Kidney (tissue), 14 donors: ENCODE results near the gene DVL2. TPM values are rescaled to one million over a fixed set of nuclear protein-coding genes. Genes with fewer than 3 reads are reported as not detected.

Experiments used
- DNase-seq, 5 donors: peaks; one replicate each; pipeline ENCODE4 v3.0.0-alpha.2; 2013 to 2020
- FAIRE-seq: peaks from 2 replicates; lab custom pipeline; 2012; peaks lifted over from hg19 to GRCh38; lab: Jason Lieb, UNC
- H3K27ac ChIP-seq, 2 donors: one replicate each; pipeline ENCODE4 v1.7.0; 2013; ENCODE audit warnings: low read depth in 2 of 2, low read length in 2 of 2, inconsistent platforms in 1 of 2
- H3K27me3 ChIP-seq: one replicate; pipeline ENCODE4 v1.7.1; 2013; ENCODE audit warnings: low read length, inconsistent platforms; ENCODE audit not compliant: control insufficient read depth, insufficient read depth
- H3K36me3 ChIP-seq, 3 donors: one replicate each; pipeline versions ENCODE4 v1.7.0 to v1.7.1; 2013; ENCODE audit warnings: low read length in 3 of 3, control low read depth in 1 of 3, inconsistent platforms in 1 of 3; ENCODE audit not compliant: insufficient read depth in 3 of 3, control insufficient read depth in 2 of 3
- H3K4me1 ChIP-seq, 3 donors: one replicate each; pipeline versions ENCODE4 v1.7.0 to v1.7.1; 2013; ENCODE audit warnings: low read length in 3 of 3, inconsistent platforms in 1 of 3, low read depth in 1 of 3; ENCODE audit not compliant: control insufficient read depth in 2 of 3, insufficient read depth in 2 of 3
- H3K4me3 ChIP-seq, 3 donors: one replicate each; pipeline versions ENCODE4 v1.7.0 to v1.8.1; 2013; ENCODE audit warnings: low read length in 3 of 3, control low read depth in 1 of 3, inconsistent platforms in 1 of 3
- H3K9ac ChIP-seq, 3 donors: one replicate each; pipeline versions ENCODE4 v1.7.0 to v1.7.1; 2013; ENCODE audit warnings: low read length in 3 of 3, control low read depth in 1 of 3, inconsistent platforms in 1 of 3
- H3K9me3 ChIP-seq, 3 donors: one replicate each; pipeline versions ENCODE4 v1.7.0 to v1.7.1; 2013; ENCODE audit warnings: low read length in 3 of 3, control low read depth in 1 of 3, inconsistent platforms in 1 of 3; ENCODE audit not compliant: control insufficient read depth in 2 of 3, insufficient read depth in 1 of 3
- intact Hi-C: fragments of 100-400 bp; cut with DNase I; formaldehyde crosslinking; loops from one replicate; pipeline ENCODE4 v1.11.1; 2022
- polyA plus RNA-seq: library from polyadenylated mRNA; stranded (reverse); fragments of 350-450 nt; fragmentation: Illumina TruSeq; extraction: RNeasy Lipid Tissue Mini Kit (QIAGEN cat#74804); gene quantifications from one replicate; pipeline ENCODE4 v1.2.3, GENCODE V29; 2014; ENCODE audit warnings: low read depth, low replicate concordance; ENCODE audit not compliant: insufficient read depth
- total RNA-seq: library from RNA; stranded (reverse); fragmentation: NEBNext Ultra II Directional; extraction: Animal tissue kit (Norgen Biotek cat#: 25700); gene quantifications from one replicate; pipeline ENCODE4 v1.2.1, GENCODE V29; 2021
- TF ChIP-seq, protein P1 (sequence below): IDR thresholded peaks from 3 replicates; pipeline ENCODE4 v1.5.1; 2012; ENCODE audit warnings: mild to moderate bottlenecking, moderate library complexity, borderline replicate concordance; ENCODE audit not compliant: insufficient read depth; ENCODE audit errors: extremely low read depth
- donor health status: control.
- donor health status: control.
- donor health status: control.
- donor health status: control.
- donor health status: control.
- donor health status: DM: yes; HTN: yes; CAD: no.
- donor health status: Normal renal cell carcinoma (clear cell type).

DVL2 gene
- total and polyA plus RNA-seq, 2 donors from 2014 or later: 18.0 to 35.8 TPM

DNA sequence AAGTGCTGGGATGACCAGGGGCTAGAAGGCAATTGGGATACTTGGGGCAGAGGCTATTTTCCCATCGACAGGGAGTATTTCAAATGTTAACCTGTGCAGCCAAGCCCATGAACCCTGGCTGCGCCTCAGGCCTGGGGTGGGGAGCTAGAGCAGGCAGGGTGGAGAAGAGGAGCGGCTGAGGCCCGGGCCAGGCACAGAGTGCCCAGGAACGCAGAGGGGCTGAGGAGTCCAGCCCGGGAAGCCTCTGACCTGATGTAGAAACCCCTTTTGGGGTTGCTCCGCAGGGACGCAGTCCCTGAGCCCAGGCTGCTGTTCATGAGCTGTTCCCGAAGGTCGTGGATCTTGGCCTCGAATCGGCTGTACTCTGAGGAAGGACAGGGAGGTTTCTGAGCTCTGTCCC is 38.3 kb downstream of the DVL2 start:
- H3K27ac ChIP-seq: no peak overlapping the region
- H3K4me3 ChIP-seq: no peak overlapping the region
- no peaks in the 10 kb centered on the region for H3K4me1 ChIP-seq
- peaks cover 0 to 12% (median 0%) of the 10 kb centered on the region in 3 donors for H3K36me3 ChIP-seq
- H3K9me3 ChIP-seq: no peaks in the 10 kb centered on the region
- no peaks in the 10 kb centered on the region for H3K27me3 ChIP-seq
- TF ChIP-seq, protein P1, sequence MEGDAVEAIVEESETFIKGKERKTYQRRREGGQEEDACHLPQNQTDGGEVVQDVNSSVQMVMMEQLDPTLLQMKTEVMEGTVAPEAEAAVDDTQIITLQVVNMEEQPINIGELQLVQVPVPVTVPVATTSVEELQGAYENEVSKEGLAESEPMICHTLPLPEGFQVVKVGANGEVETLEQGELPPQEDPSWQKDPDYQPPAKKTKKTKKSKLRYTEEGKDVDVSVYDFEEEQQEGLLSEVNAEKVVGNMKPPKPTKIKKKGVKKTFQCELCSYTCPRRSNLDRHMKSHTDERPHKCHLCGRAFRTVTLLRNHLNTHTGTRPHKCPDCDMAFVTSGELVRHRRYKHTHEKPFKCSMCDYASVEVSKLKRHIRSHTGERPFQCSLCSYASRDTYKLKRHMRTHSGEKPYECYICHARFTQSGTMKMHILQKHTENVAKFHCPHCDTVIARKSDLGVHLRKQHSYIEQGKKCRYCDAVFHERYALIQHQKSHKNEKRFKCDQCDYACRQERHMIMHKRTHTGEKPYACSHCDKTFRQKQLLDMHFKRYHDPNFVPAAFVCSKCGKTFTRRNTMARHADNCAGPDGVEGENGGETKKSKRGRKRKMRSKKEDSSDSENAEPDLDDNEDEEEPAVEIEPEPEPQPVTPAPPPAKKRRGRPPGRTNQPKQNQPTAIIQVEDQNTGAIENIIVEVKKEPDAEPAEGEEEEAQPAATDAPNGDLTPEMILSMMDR: no peak
- H3K9ac ChIP-seq: no peak overlapping the region
- FAIRE-seq: no peak
- no peak for DNase-seq
- intact Hi-C loops: no loop called here

DNA sequence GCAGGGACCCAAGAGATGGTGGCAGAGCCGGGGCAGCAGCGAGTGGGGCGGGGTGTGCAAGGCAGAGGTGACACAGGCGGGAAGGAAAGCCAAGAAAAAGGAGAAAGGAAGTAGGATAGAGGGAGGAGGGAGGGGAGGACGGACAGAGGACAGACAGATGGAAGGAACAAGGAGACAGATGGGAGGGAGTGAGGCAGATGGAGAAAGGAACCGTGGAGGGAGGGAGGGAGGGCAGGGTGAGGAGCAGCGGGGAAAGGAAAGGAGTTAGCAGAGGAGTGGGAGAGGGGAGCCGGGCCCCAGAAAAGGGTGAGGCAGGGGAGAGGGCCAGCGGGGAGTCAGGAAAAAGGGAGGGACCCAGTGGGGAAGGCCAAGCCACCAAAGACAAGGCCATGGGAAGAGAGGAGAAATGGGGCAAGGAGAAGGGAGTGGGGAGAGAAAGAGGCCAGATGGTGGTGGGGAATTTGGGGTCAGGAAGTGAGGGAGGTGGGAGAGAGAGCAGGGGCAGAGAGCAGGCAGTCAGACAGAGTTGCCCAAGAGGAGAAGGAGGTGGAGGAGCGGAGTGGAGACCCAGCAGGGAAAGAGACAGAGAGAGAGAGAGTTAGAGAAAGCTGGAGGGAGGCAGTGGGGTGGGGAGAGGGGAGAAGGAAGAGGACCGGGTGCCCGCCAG is 41.9 kb downstream of the DVL2 start:
- FAIRE-seq (no peak), DNase-seq (no peak)
- no peak overlapping the region for H3K27ac ChIP-seq

DNA sequence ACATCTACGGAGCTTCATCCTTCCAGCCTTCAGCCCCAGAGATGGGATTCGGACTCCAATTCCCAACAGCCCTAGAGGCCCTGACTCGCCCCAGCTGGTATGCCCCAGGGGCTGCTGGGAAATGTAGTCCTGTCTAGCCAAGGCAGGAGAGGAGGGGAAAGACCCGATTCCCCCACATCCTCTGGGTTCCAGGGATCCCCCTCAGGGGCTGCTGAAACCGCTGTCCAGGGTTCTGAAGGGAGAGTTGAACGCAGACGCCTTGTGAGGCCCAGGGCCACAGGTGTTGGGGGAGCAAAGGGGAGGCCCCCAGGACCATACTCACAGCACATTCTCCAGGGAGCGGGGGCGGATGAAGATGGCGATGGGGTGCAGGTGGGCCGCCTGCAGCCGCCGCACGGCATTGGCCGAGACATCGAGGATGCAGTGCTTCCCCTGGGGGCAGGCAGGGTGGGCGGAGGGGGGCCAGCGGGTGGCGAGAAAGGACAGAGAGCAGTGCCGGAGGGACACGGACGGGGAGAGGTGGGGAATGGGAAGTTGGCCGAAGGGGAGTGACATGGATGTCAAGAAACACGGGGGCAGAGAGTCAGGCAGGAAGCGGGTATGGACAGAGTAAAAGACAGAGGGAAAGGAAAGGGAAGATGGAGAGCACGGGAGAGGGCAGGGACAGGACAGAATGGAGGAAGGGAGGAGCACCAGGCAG is 42.6 kb downstream of the DVL2 start:
- Histone ChIP-seq H3K36me3 (peaks cover 0 to 8% (median 0%) of the 10 kb centered on the region in 3 donors), H3K4me3 (no peak overlapping the region), H3K4me1 (no peaks in the 10 kb centered on the region), H3K9ac (no peak overlapping the region), H3K27ac (no peak overlapping the region), H3K27me3 (no peaks in the 10 kb centered on the region), H3K9me3 (no peaks in the 10 kb centered on the region)
- intact Hi-C loops: no loop called here
- TF ChIP-seq, protein P1: no peak
- FAIRE-seq: no peak
- DNase-seq: peak in 4 of 5 donors; percentile 58 to 78 (median 72)

More for the DNA sequence above, 41.9 kb downstream of the DVL2 start:
- intact Hi-C loops: no loop called here
- Histone ChIP-seq H3K9ac (no peak overlapping the region), H3K27me3 (no peaks in the 10 kb centered on the region), H3K9me3 (no peaks in the 10 kb centered on the region), H3K36me3 (peaks cover 0 to 12% (median 0%) of the 10 kb centered on the region in 3 donors), H3K4me3 (no peak overlapping the region), H3K4me1 (no peaks in the 10 kb centered on the region)
- TF ChIP-seq, protein P1: no peak
